Adipocyte (in vitro differentiated cells): ENCODE results near the gene TRMT61A.
"Not testable (repeated sequence)": the region's sequence is repeated elsewhere in the genome, so short reads cannot be mapped to it uniquely, and the experiment has no call there.

Source experiments
- DNase-seq: peaks from one replicate; pipeline ENCODE4 v3.0.0-alpha.2; 2015; ENCODE audit warnings: low read depth
- H3K27me3 ChIP-seq: replicated peaks from 2 replicates; pipeline ENCODE4 v1.7.0; 2013; ENCODE audit warnings: mild to moderate bottlenecking, low read length, moderate library complexity; ENCODE audit not compliant: control insufficient read depth, insufficient read depth
- H3K36me3 ChIP-seq: 2 replicates; pipeline ENCODE4 v1.7.0; 2013; ENCODE audit warnings: low read length, mild to moderate bottlenecking, moderate library complexity; ENCODE audit not compliant: control insufficient read depth, insufficient read depth, severe bottlenecking
- H3K4me1 ChIP-seq: 2 replicates; pipeline ENCODE4 v1.7.0; 2013; ENCODE audit warnings: mild to moderate bottlenecking, low read length, moderate library complexity; ENCODE audit not compliant: control insufficient read depth, insufficient read depth
- H3K4me3 ChIP-seq: 2 replicates; pipeline ENCODE4 v1.7.0; 2013; ENCODE audit warnings: mild to moderate bottlenecking, low read length, moderate library complexity
- H3K9ac ChIP-seq: 2 replicates; pipeline ENCODE4 v1.7.0; 2013; ENCODE audit warnings: mild to moderate bottlenecking, low read length, moderate library complexity
- H3K9me3 ChIP-seq: 2 replicates; pipeline ENCODE4 v1.7.0; 2013; ENCODE audit warnings: mild to moderate bottlenecking, low read length, moderate library complexity; ENCODE audit not compliant: control insufficient read depth

TRMT61A gene

GRCh38 chr14:103525430-103526246 is 3.4 kb upstream of the TRMT61A start:
- H3K36me3 ChIP-seq, H3K27me3 ChIP-seq, DNase-seq, H3K9ac ChIP-seq, H3K9me3 ChIP-seq, H3K4me3 ChIP-seq: not testable (repeated sequence)
- peaks cover 38% of the 10 kb centered on the region for H3K4me1 ChIP-seq

DNA sequence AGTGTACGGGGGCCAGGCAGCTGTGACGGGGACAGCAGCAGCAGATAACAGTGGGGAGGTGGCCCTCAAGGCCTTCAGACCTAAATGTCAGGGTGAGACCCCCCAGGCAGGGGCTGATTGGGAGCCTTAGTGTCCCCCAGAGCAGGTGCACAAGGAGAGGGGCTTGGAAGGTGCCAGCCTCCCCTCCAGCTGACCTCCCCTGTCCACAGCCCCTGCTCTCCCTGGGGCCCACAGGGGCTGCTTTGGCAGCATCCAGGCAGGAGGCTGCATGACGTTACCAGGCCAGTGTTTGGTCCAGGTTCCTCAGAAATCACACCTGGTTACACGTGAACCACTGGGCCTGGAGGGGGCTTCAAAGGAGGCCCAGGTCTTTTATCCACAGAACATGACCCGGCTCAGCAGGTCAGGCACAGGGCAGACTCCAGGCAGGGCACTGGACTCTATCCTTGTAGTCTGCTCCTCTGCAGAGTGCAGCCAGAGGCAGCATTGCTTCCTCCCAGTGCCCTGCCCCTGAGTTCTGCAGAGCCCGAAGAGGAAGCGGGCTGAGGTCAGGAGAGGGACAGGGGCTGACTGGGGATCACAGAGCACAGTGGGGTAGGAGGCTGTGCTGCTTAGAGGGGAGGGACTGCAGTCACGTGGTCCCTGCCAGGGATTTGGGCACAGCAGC is 2.6 kb upstream of the TRMT61A start:
- no peak for DNase-seq
- Histone ChIP-seq H3K4me1 (peaks cover 41% of the 10 kb centered on the region), H3K9ac (no peak overlapping the region)

GRCh38 chr14:103526914-103527248 is 2.1 kb upstream of the TRMT61A start:
- Histone ChIP-seq H3K9me3 (no peaks in the 10 kb centered on the region), H3K36me3 (peaks cover 5% of the 10 kb centered on the region), H3K9ac (no peak overlapping the region), H3K27me3 (no peaks in the 10 kb centered on the region), H3K4me3 (no peak overlapping the region), H3K4me1 (peaks cover 41% of the 10 kb centered on the region)
- DNase-seq, result no peak

More for the DNA sequence above, 2.6 kb upstream of the TRMT61A start:
- H3K4me3 ChIP-seq, result no peak overlapping the region
- H3K27me3 ChIP-seq, result no peaks in the 10 kb centered on the region
- peaks cover 5% of the 10 kb centered on the region for H3K36me3 ChIP-seq
- H3K9me3 ChIP-seq, result no peaks in the 10 kb centered on the region

GRCh38 chr14:103527408-103528145 is 1.4 kb upstream of the TRMT61A start:
- Histone ChIP-seq H3K4me3 (peak overlapping the region; percentile 85), H3K4me1 (peaks cover 41% of the 10 kb centered on the region)

DNA sequence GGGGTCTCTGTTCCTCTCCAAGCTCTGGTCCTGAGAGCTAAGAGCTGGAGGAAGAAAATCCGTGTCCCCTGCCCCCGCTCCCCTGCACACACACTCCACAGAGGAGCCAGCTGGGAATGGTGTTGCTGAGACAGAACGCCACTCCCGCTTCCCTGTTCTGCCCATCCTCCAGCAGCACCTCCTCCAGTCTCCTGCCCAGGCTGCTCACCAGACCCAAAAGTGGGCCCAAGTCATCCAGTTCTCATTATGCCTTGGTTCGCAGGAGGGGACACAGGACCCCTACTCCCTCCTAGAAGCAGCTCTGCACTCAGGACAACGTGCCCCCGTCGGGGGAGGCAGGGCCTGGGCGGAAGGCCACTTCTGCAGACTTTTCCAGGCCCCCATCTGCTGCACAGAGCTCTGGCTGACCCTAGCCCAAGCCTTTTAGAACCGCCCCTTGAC is 830 bp upstream of the TRMT61A start:
- H3K27me3 ChIP-seq, result no peaks in the 10 kb centered on the region
- H3K36me3 ChIP-seq, result peaks cover 5% of the 10 kb centered on the region
- DNase-seq, result peak; percentile 23
- no peaks in the 10 kb centered on the region for H3K9me3 ChIP-seq
- peak overlapping the region; percentile 85 for H3K4me3 ChIP-seq
- peak overlapping the region; percentile 92 for H3K9ac ChIP-seq
- H3K4me1 ChIP-seq, result peaks cover 38% of the 10 kb centered on the region

More at GRCh38 chr14:103527408-103528145, 1.4 kb upstream of the TRMT61A start:
- H3K36me3 ChIP-seq, result peaks cover 5% of the 10 kb centered on the region
- no peaks in the 10 kb centered on the region for H3K9me3 ChIP-seq
- peak overlapping the region; percentile 92 for H3K9ac ChIP-seq
- no peak for DNase-seq
- H3K27me3 ChIP-seq, result no peaks in the 10 kb centered on the region

- Histone ChIP-seq H3K9ac (peak overlapping the region; percentile 97), H3K4me1 (peaks cover 39% of the 10 kb centered on the region), H3K4me3 (peak overlapping the region; percentile 99), H3K27me3 (no peaks in the 10 kb centered on the region), H3K9me3 (no peaks in the 10 kb centered on the region), H3K36me3 (peaks cover 5% of the 10 kb centered on the region)
- no peak for DNase-seq
These were observed 678 bp downstream of the TRMT61A start for GRCh38 chr14:103529383-103530365.

DNA sequence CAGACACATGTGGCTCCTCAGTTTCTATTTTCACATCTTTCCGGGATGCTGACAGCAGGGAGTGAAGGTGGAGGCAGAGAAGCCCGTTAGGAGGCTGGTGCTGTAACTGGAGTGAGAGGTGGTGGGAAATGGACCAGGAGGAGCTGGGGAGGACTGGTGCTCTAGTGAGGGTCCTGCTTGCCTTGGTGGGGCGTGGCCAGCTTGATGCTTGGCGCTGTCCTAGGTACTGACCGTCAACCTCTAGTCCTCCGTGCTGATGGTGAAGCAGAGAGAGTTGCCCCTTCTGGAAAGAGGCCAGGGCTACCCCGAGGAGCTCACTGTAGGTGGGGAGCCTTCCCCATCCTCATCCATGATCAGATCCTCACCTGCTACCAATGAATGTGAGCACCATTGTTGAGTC is 1.4 kb downstream of the TRMT61A start:
- Histone ChIP-seq H3K9ac (peak overlapping the region; percentile 97), H3K27me3 (no peaks in the 10 kb centered on the region), H3K36me3 (peaks cover 5% of the 10 kb centered on the region), H3K9me3 (no peaks in the 10 kb centered on the region), H3K4me3 (peak overlapping the region; percentile 99), H3K4me1 (peaks cover 44% of the 10 kb centered on the region)
- DNase-seq, result peak; percentile 30

- no peak for DNase-seq
- Histone ChIP-seq H3K4me3 (no peak overlapping the region), H3K36me3 (peaks cover 5% of the 10 kb centered on the region), H3K9ac (no peak overlapping the region), H3K9me3 (no peaks in the 10 kb centered on the region), H3K4me1 (peaks cover 44% of the 10 kb centered on the region), H3K27me3 (no peaks in the 10 kb centered on the region)
These were observed 1.8 kb downstream of the TRMT61A start for GRCh38 chr14:103530831-103531230.

DNA sequence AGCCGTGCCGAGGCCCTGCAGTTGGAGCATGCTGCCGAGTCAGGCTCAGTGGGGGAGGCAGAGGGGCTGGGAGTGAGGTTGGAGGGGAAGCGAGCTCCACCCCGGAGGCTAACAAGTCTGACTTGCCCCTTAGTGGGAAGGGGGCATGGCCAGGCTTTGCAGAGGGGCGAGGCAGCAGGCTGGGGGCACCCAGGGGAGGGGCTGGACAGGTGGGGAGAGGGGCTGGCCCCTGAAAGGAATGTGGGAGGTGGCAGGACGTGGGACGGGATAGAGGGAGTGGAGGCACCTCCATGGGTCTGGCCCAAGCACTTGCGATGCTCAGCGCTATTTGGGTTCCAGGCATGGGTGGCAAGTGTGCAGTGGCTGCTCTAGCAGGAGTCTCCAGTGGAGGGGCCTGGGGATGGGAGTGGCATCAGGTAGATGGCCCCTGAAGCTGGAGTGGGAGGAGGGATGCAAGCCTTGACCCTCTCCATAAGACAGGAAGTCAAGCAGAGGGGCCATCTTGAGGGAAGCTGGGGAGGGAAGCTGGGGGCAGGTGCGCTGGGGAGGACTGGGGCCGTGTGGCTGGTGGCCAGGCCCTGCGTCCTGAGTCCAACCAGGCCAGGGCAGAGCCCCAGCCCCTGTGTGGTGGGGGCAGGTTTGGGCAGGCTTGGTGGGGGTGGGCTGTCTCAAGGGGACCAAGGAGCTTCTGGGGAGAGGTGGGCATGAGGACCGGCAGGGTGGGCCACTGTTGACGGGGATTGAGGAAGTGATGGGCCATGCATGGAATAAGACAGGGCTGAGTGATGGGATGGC is 2.6 kb downstream of the TRMT61A start:
- DNase-seq, result no peak
- H3K27me3 ChIP-seq, result no peaks in the 10 kb centered on the region
- H3K9me3 ChIP-seq, result no peaks in the 10 kb centered on the region
- peaks cover 5% of the 10 kb centered on the region for H3K36me3 ChIP-seq
- H3K9ac ChIP-seq, result no peak overlapping the region
- H3K4me3 ChIP-seq, result no peak overlapping the region
- H3K4me1 ChIP-seq, result peaks cover 44% of the 10 kb centered on the region
